ENCODE data around the gene IRF7. TPM values are rescaled to one million over a fixed set of nuclear protein-coding genes. Genes with fewer than 3 reads are reported as not detected.
A peak's percentile ranks its signal among the peaks of the same experiment; 100 is the strongest.

IRF7 gene
- total RNA-seq, 1 donor from 2014 or later: 74.1 TPM

- intact Hi-C loops (cut with micrococcal nuclease): loop anchor here (2.0 kb wide), 1 partner anchor 20 kb away; no protein-coding TSS in a partner anchor
- Mint-ChIP-seq H3K4me1 (peaks cover 24% of the 10 kb centered on the region), H3K9me3 (no peaks in the 10 kb centered on the region), H3K4me3 (peak overlapping the region; percentile 66), H3K27ac (no peak overlapping the region), H3K36me3 (ENCODE audit: low read depth) (peaks cover 2% of the 10 kb centered on the region), H3K27me3 (peaks cover 23% of the 10 kb centered on the region)
- TF ChIP-seq CTCF (IDR thresholded peaks at IDR 0.05): no peak
- ATAC-seq (ENCODE audit: low read depth) (no peak), DNase-seq (no peak)
- CTCF ChIA-PET: no interaction called here
- POLR2A ChIA-PET: no interaction called here
These were observed 21.5 kb upstream of the IRF7 start for GRCh38 chr11:637333-637592.

- H3K36me3 Mint-ChIP-seq (ENCODE audit: low read depth): peaks cover 2% of the 10 kb centered on the region
- CTCF ChIA-PET: no interaction called here
- H3K9me3 Mint-ChIP-seq: no peaks in the 10 kb centered on the region
- peak; percentile 26 for ATAC-seq (ENCODE audit: low read depth)
- H3K4me1 Mint-ChIP-seq: peaks cover 24% of the 10 kb centered on the region
- intact Hi-C loops (cut with micrococcal nuclease): loop anchor here (2.0 kb wide), 1 partner anchor 20 kb away; no protein-coding TSS in a partner anchor
- H3K4me3 Mint-ChIP-seq: peak within 1 kb of the TSS; percentile 66
- H3K27ac Mint-ChIP-seq: no peak within 1 kb of the TSS
- no peak for TF ChIP-seq CTCF (IDR thresholded peaks at IDR 0.05)
- DNase-seq: no peak
- peaks cover 23% of the 10 kb centered on the region for H3K27me3 Mint-ChIP-seq
- POLR2A ChIA-PET: no interaction called here
These were observed 21.0 kb upstream of the IRF7 start, which contains the start of gene DRD4 for GRCh38 chr11:636511-637332. Gene DRD4 (plus strand): TSS chr11:637269. CDS start chr11:637305, 36 bp downstream.

- no peak overlapping the region for H3K4me3 Mint-ChIP-seq
These were observed 20.3 kb upstream of the IRF7 start for GRCh38 chr11:635945-636510.

GRCh38 chr11:630871-631270 is 15.1 kb upstream of the IRF7 start:
- no peak for DNase-seq

More at GRCh38 chr11:635945-636510, 20.3 kb upstream of the IRF7 start:
- no peaks in the 10 kb centered on the region for H3K36me3 Mint-ChIP-seq (ENCODE audit: low read depth)
- TF ChIP-seq CTCF (IDR thresholded peaks at IDR 0.05): no peak
- H3K9me3 Mint-ChIP-seq: no peaks in the 10 kb centered on the region
- DNase-seq: no peak
- ChIA-PET CTCF (no interaction called here), POLR2A (no interaction called here)
- H3K4me1 Mint-ChIP-seq: peaks cover 24% of the 10 kb centered on the region
- intact Hi-C loops (cut with micrococcal nuclease): loop anchor here (2.0 kb wide), 1 partner anchor 19 kb away; no protein-coding TSS in a partner anchor
- ATAC-seq (ENCODE audit: low read depth): no peak
- H3K27ac Mint-ChIP-seq: no peak overlapping the region
- peaks cover 23% of the 10 kb centered on the region for H3K27me3 Mint-ChIP-seq

More at GRCh38 chr11:630871-631270, 15.1 kb upstream of the IRF7 start:
- CTCF ChIA-PET: no interaction called here
- no peak for TF ChIP-seq CTCF (IDR thresholded peaks at IDR 0.05)
- POLR2A ChIA-PET: no interaction called here
- Mint-ChIP-seq H3K27ac (no peak overlapping the region), H3K9me3 (no peaks in the 10 kb centered on the region), H3K36me3 (ENCODE audit: low read depth) (no peaks in the 10 kb centered on the region), H3K4me3 (no peak overlapping the region), H3K27me3 (peaks cover 23% of the 10 kb centered on the region), H3K4me1 (peaks cover 14% of the 10 kb centered on the region)
- intact Hi-C loops (cut with micrococcal nuclease): no loop called here
- no peak for ATAC-seq (ENCODE audit: low read depth)

Data from activated B cell treated with CpG ODN at 0.5 μM for 24 hours (primary cell).